HepG2 (cell line): ENCODE measurements around the gene COL18A1. TPM values are rescaled to one million over a fixed set of nuclear protein-coding genes. Genes with fewer than 3 reads are reported as not detected.

Source experiments
- ARNTL ChIP-seq: sonication (generic); formaldehyde crosslinking; IDR thresholded peaks from 2 replicates; pipeline ENCODE4 v1.4.0; 2020; ENCODE audit warnings: mild to moderate bottlenecking, missing genetic modification reagents
- ATF5 ChIP-seq: sonication (generic); formaldehyde crosslinking; IDR thresholded peaks from 2 replicates; pipeline ENCODE4 v1.4.0; 2020; ENCODE audit warnings: mild to moderate bottlenecking, low read depth, missing genetic modification reagents
- BCL6 ChIP-seq: IDR thresholded peaks from 2 replicates; pipeline ENCODE4 v1.6.1; 2016; ENCODE audit warnings: missing genetic modification reagents, missing compliant biosample characterization
- CREB1 ChIP-seq, 2 experiments: fragments of 450-650 bp in 1 of 2; IDR thresholded peaks; 2 replicates each; pipeline ENCODE4 v1.6.1; 2016 to 2017; ENCODE audit warnings: control low read depth in 1 of 2, mild to moderate bottlenecking in 1 of 2, missing compliant biosample characterization in 1 of 2, missing genetic modification characterization in 1 of 2
- GRHL1 ChIP-seq: sonication (generic); formaldehyde crosslinking; conservative IDR thresholded peaks from 2 replicates; pipeline ENCODE4 v1.8.0; 2022; ENCODE audit warnings: missing genetic modification reagents
- KDM1A ChIP-seq: IDR thresholded peaks from 2 replicates; pipeline ENCODE4 v1.6.1; 2016; ENCODE audit warnings: missing compliant biosample characterization
- KLF6 ChIP-seq: IDR thresholded peaks from 2 replicates; pipeline ENCODE4 v1.8.0; 2016; ENCODE audit warnings: missing biosample characterization, missing genetic modification reagents
- KMT2B ChIP-seq: IDR thresholded peaks from 2 replicates; pipeline ENCODE4 v1.6.1; 2016; ENCODE audit warnings: missing genetic modification reagents, missing compliant biosample characterization
- MLLT10 ChIP-seq: sonication (generic); formaldehyde crosslinking; IDR thresholded peaks from 2 replicates; pipeline ENCODE4 v1.4.0; 2020; ENCODE audit warnings: missing genetic modification reagents
- NFRKB ChIP-seq: fragments of 450-650 bp; IDR thresholded peaks from 2 replicates; pipeline ENCODE4 v1.6.1; 2017
- PAWR ChIP-seq: sonication (generic); formaldehyde crosslinking; IDR thresholded peaks from 2 replicates; pipeline ENCODE4 v1.4.0; 2020; ENCODE audit warnings: missing genetic modification reagents, mild to moderate bottlenecking, borderline replicate concordance
- RFXAP ChIP-seq: sonication (generic); formaldehyde crosslinking; IDR thresholded peaks from 2 replicates; pipeline ENCODE4 v1.4.0; 2020; ENCODE audit warnings: missing genetic modification reagents, borderline replicate concordance
- SATB2 ChIP-seq: sonication (generic); formaldehyde crosslinking; IDR thresholded peaks from 2 replicates; pipeline ENCODE4 v1.5.0; 2020; ENCODE audit warnings: missing genetic modification reagents
- SIN3B ChIP-seq: fragments of 150-350 bp; IDR thresholded peaks from 2 replicates; pipeline ENCODE4 v1.6.1; 2014; ENCODE audit warnings: low read length
- SP5 ChIP-seq: IDR thresholded peaks from 2 replicates; pipeline ENCODE4 v1.6.1; 2016; ENCODE audit warnings: low read depth, borderline replicate concordance
- XBP1 ChIP-seq: sonication (generic); formaldehyde crosslinking; IDR thresholded peaks from 2 replicates; pipeline ENCODE4 v1.5.0; 2020; ENCODE audit warnings: missing genetic modification reagents
- ZBTB8A ChIP-seq: sonication (generic); formaldehyde crosslinking; IDR thresholded peaks from 2 replicates; pipeline ENCODE4 v1.4.0; 2020; ENCODE audit warnings: mild to moderate bottlenecking, low read depth, missing genetic modification reagents, borderline replicate concordance
- ZFP37 ChIP-seq: sonication (generic); formaldehyde crosslinking; IDR thresholded peaks from 2 replicates; pipeline ENCODE4 v1.4.0; 2020; ENCODE audit warnings: missing genetic modification reagents, borderline replicate concordance
- ZGPAT ChIP-seq: IDR thresholded peaks from 2 replicates; pipeline ENCODE4 v1.6.1; 2016; ENCODE audit warnings: mild to moderate bottlenecking
- ZNF101 ChIP-seq: sonication (generic); formaldehyde crosslinking; IDR thresholded peaks from 2 replicates; pipeline ENCODE4 v1.4.0; 2020; ENCODE audit warnings: mild to moderate bottlenecking, low read depth, missing genetic modification reagents, borderline replicate concordance
- ZNF335 ChIP-seq: sonication (generic); formaldehyde crosslinking; IDR thresholded peaks from 2 replicates; pipeline ENCODE4 v1.4.0; 2020; ENCODE audit warnings: missing genetic modification reagents
- ZNF33B ChIP-seq: sonication (generic); formaldehyde crosslinking; IDR thresholded peaks from 2 replicates; pipeline ENCODE4 v1.5.1; 2020; ENCODE audit warnings: mild to moderate bottlenecking, missing genetic modification reagents
- ZNF564 ChIP-seq: sonication (generic); formaldehyde crosslinking; IDR thresholded peaks from 2 replicates; pipeline ENCODE4 v1.8.1; 2023; ENCODE audit warnings: mild to moderate bottlenecking, missing genetic modification reagents
- ZNF574 ChIP-seq: sonication (generic); formaldehyde crosslinking; IDR thresholded peaks from 2 replicates; pipeline ENCODE4 v1.4.0; 2020; ENCODE audit warnings: missing genetic modification reagents
- polyA plus RNA-seq, 8 experiments: library from polyadenylated mRNA; depleted of rRNA in 3 of 8; stranded (reverse) in 7 of 8; unstranded in 1 of 8; fragments of >200 nt; fragmentation: Illumina TruSeq in 4 of 8; extraction: Trizol in 4 of 8; gene quantifications; 2 replicates each; pipeline versions ENCODE4 v1.2.1 to v1.2.3, GENCODE V29; 2011 to 2016; ENCODE audit warnings: low read depth in 4 of 8, missing spikeins in 1 of 8, mixed read lengths in 1 of 8; ENCODE audit not compliant: insufficient read depth in 1 of 8
- total RNA-seq, 5 experiments: library from RNA; depleted of rRNA; stranded (reverse); fragments of >200 nt; fragmentation: Illumina TruSeq; extraction: Trizol; gene quantifications; 2 replicates each; pipeline ENCODE4 v1.2.3, GENCODE V29; 2016; ENCODE audit warnings: low read depth in 1 of 5

The COL18A1 gene
- total and polyA plus RNA-seq, 2 of the 13 experiments (the other 11 are each of a cell fraction or from before 2014, with no cell fraction given) = 79.0 to 102 TPM

- peak; percentile 37; the same call in 1 of the 2 replicates for TF ChIP-seq ZGPAT (CRISPR knock-in tag)
- TF ChIP-seq ZNF564 (CRISPR knock-in tag) = peak; percentile 81; the same call in 1 of the 2 replicates
- no peak; the same call in 1 of the 2 replicates for TF ChIP-seq KLF6
- no peak for TF ChIP-seq ZBTB8A
- no peak for TF ChIP-seq SIN3B
- peak; percentile 24; the same call in 1 of the 2 replicates for TF ChIP-seq ZNF335 (CRISPR knock-in tag)
- TF ChIP-seq XBP1 (CRISPR knock-in tag) = no peak
- no peak for TF ChIP-seq PAWR
- TF ChIP-seq MLLT10 = no peak
- no peak for TF ChIP-seq ZNF101 (CRISPR knock-in tag)
- no peak for TF ChIP-seq KDM1A
- TF ChIP-seq BCL6 = peak; percentile 95
- TF ChIP-seq SATB2 (CRISPR knock-in tag) = no peak
- TF ChIP-seq RFXAP = peak; percentile 65; the same call in 1 of the 2 replicates
- peak; percentile 87; the same call in 1 of the 2 replicates for TF ChIP-seq ZNF33B (CRISPR knock-in tag)
- peak; percentile 98 for TF ChIP-seq SP5
- TF ChIP-seq ARNTL (CRISPR knock-in tag) = peak; percentile 84
- TF ChIP-seq KMT2B = no peak
- TF ChIP-seq ATF5 (CRISPR knock-in tag) = no peak
- TF ChIP-seq GRHL1 (CRISPR knock-in tag) = no peak
- no peak for TF ChIP-seq NFRKB
- TF ChIP-seq ZNF574 (CRISPR knock-in tag) = peak; percentile 33
- TF ChIP-seq CREB1 (IDR thresholded peaks at IDR 0.05) = no peak
- TF ChIP-seq CREB1 (CRISPR knock-in tag; IDR thresholded peaks at IDR 0.05) = no peak
- TF ChIP-seq ZFP37 (CRISPR knock-in tag) = no peak
Observed at GRCh38 chr21:45430521-45431501, 25.8 kb downstream of the COL18A1 start (continued).
